ENCODE data around the gene PPP2R2D. TPM values are rescaled to one million over a fixed set of nuclear protein-coding genes. Genes with fewer than 3 reads are reported as not detected.

Gene PPP2R2D
- total RNA-seq, 4 donors from 2014 or later: 27.2 to 57.0 (median 44.1) TPM

DNA sequence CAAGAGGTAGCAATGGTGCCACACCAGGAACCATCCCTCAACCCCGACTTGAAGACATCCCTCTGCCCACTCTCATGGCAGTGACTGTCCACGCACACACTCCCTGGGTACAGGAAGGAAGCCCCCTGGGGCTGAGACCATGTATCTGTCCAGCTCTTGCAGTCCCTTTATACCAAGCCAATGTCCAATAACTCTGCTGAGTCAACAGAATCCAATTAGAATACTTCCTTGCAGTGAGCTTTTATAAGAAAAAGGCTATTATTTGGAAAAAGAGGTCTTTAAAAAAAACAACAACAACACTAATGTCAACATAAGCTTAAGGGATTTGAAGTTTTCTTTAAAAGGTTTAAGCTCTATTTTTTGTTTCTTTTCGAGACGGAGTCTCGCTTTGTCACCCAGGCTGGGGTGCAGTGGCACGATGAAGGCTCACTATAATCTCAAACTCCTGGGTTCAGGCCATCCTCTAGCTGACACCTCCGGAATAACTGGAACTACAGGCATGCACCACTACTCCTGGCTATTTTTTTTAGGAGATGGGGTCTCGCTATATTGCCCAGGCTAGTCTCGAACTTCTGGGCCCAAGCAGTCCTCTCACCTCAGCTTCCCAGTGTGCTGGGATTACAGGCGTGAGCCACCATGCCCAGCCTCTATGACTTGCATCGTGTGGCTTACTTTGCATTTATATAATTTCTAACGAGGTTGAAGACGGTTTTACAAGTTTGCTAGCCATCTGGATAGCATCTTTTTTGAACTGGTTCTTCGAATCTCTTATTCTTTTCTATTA is 73.4 kb downstream of the PPP2R2D start:
- TF ChIP-seq POLR2A (IDR thresholded peaks at IDR 0.05) (no peak), POLR2AphosphoS5 (IDR thresholded peaks at IDR 0.05) (no peak), EP300 (IDR thresholded peaks at IDR 0.05) (no peak)
- TF ChIP-seq, protein P1, sequence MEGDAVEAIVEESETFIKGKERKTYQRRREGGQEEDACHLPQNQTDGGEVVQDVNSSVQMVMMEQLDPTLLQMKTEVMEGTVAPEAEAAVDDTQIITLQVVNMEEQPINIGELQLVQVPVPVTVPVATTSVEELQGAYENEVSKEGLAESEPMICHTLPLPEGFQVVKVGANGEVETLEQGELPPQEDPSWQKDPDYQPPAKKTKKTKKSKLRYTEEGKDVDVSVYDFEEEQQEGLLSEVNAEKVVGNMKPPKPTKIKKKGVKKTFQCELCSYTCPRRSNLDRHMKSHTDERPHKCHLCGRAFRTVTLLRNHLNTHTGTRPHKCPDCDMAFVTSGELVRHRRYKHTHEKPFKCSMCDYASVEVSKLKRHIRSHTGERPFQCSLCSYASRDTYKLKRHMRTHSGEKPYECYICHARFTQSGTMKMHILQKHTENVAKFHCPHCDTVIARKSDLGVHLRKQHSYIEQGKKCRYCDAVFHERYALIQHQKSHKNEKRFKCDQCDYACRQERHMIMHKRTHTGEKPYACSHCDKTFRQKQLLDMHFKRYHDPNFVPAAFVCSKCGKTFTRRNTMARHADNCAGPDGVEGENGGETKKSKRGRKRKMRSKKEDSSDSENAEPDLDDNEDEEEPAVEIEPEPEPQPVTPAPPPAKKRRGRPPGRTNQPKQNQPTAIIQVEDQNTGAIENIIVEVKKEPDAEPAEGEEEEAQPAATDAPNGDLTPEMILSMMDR (IDR thresholded peaks at IDR 0.05): no peak
- no peak overlapping the region for H3K4me3 ChIP-seq
- ATAC-seq: no peak
- WGBS, 2 donors (ENCODE audit: low coverage in 1 of 2): 86 to 93% methylated on average over 7 to 11 of the region's 14 CpGs
- peaks cover 0 to 43% (median 2%) of the 10 kb centered on the region in 3 donors for H3K4me1 ChIP-seq
- H3K27ac ChIP-seq: no peak overlapping the region
- H3K36me3 ChIP-seq: peaks cover 0 to 52% of the 10 kb centered on the region in 2 donors
- H3K27me3 ChIP-seq: no peaks in the 10 kb centered on the region
- no peaks in the 10 kb centered on the region for H3K9me3 ChIP-seq

DNA sequence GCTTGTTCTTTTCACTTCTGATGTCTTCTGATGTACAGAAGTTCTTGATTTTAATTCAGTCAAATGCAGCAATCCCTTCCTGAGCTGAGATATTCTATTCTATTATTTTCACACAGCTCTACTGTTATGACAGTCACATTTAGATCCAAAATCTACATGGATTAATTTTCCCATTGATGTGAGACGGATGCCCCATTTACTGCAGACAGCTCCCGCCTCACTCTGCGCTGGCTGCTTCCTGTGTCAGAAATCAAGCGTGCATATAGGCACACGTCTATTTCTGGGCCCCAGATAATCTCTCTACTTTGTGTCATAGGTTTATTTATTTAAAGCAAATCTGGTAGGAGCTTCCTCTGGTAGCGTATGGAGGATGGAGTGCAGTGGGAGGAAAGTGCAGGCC is 74.2 kb downstream of the PPP2R2D start:
- H3K4me3 ChIP-seq: no peak overlapping the region
- peaks cover 0 to 44% of the 10 kb centered on the region in 2 donors for H3K36me3 ChIP-seq
- no peak overlapping the region for H3K27ac ChIP-seq
- 77 to 81% methylated on average over 5 of the region's 6 CpGs for WGBS, 2 donors (ENCODE audit: low coverage in 1 of 2)
- no peak for ATAC-seq
- no peaks in the 10 kb centered on the region for H3K9me3 ChIP-seq
- peaks cover 0 to 51% (median 2%) of the 10 kb centered on the region in 3 donors for H3K4me1 ChIP-seq
- TF ChIP-seq, protein P1 (IDR thresholded peaks at IDR 0.05): no peak
- TF ChIP-seq EP300 (IDR thresholded peaks at IDR 0.05) (no peak), POLR2AphosphoS5 (IDR thresholded peaks at IDR 0.05) (no peak), POLR2A (IDR thresholded peaks at IDR 0.05) (no peak)
- no peaks in the 10 kb centered on the region for H3K27me3 ChIP-seq

DNA sequence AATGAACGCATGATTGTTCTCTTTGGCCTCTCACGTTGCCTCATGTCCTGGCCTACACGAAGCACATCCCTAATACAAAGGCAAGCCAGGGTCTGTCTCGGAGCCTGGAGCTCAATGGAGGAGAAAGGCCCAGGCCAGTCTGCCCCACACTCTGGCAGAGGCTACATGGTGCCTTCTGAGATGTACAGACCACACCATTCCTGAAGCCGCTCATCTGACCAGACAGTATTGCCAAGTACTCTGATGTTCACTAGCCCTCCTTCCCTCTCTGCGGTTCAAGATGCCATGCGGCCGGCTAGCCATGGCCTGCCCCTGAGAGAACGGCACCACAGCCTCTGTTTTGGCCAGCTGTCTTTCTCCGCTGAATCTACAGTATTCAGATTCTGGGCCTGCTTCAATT is 75.0 kb downstream of the PPP2R2D start:
- no peak overlapping the region for H3K4me3 ChIP-seq
- TF ChIP-seq EP300 (IDR thresholded peaks at IDR 0.05) (no peak), POLR2AphosphoS5 (IDR thresholded peaks at IDR 0.05) (no peak), POLR2A (IDR thresholded peaks at IDR 0.05) (no peak)
- TF ChIP-seq, protein P1 (IDR thresholded peaks at IDR 0.05): no peak
- no peaks in the 10 kb centered on the region for H3K9me3 ChIP-seq
- H3K27ac ChIP-seq: no peak overlapping the region
- H3K27me3 ChIP-seq: no peaks in the 10 kb centered on the region
- H3K36me3 ChIP-seq: peaks cover 0 to 37% of the 10 kb centered on the region in 2 donors
- ATAC-seq: no peak
- 91 to 97% methylated on average over 6 to 10 of the region's 10 CpGs for WGBS, 2 donors (ENCODE audit: low coverage in 1 of 2)
- peaks cover 0 to 59% (median 2%) of the 10 kb centered on the region in 3 donors for H3K4me1 ChIP-seq

DNA sequence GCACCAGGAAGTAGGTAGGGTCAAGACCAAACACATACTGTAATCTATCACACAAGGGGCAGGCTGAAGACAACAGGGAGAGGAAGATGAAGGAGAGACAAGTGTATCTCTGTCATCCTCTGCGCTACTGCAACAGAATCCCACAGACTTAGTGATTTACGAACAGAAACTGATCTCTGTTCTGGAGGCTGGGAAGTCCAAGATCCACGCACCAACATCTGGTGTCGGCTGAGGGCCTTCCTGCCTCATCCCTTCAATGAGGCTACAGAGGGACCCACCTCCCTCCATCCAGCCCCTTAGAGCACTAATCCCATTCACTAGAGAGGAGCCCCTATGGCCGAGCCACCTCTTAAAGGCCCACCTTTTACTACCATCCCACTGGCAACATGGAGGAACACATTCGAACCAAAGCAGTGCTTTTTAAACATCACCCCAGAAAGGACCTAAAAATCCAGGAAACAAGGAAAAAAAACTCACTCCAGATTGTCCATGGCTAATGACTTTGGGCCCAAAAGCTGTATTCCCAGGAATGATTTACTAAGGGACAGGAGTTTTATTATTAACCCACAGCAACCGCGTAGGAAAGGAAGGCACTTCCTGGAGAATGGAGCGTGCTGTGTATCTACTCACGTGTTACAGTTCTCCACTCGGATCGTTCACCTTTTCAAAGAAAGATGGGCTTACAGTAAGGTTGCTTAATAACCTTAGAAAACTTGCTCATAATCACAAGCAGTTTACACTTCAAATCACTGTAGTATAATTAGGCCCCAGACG is 76.7 kb downstream of the PPP2R2D start:
- no peaks in the 10 kb centered on the region for H3K9me3 ChIP-seq
- no peak overlapping the region for H3K4me3 ChIP-seq
- no peak overlapping the region for H3K27ac ChIP-seq
- peaks cover 0 to 63% (median 2%) of the 10 kb centered on the region in 3 donors for H3K4me1 ChIP-seq
- no peak for TF ChIP-seq POLR2AphosphoS5 (IDR thresholded peaks at IDR 0.05)
- TF ChIP-seq POLR2A (IDR thresholded peaks at IDR 0.05): no peak
- TF ChIP-seq EP300 (IDR thresholded peaks at IDR 0.05): no peak
- TF ChIP-seq, protein P1 (IDR thresholded peaks at IDR 0.05): no peak
- WGBS, 2 donors (ENCODE audit: low coverage in 1 of 2): 66 to 87% methylated on average over 10 of the region's 13 CpGs
- H3K27me3 ChIP-seq: no peaks in the 10 kb centered on the region
- ATAC-seq: no peak
- H3K36me3 ChIP-seq: peaks cover 0 to 19% of the 10 kb centered on the region in 2 donors
